ENCODE data around the gene FIG4. TPM values are rescaled to one million over a fixed set of nuclear protein-coding genes. Genes with fewer than 3 reads are reported as not detected.
A peak's percentile ranks its signal among the peaks of the same experiment; 100 is the strongest.

The FIG4 gene
- polyA plus RNA-seq, 3 donors: 27.2 to 65.3 (median 53.7) TPM

- no peaks in the 10 kb centered on the region for H4K20me1 ChIP-seq (ENCODE audit: insufficient read depth, low read length)
- 100% methylated on average over 7 of the region's 14 CpGs for WGBS (ENCODE audit: insufficient coverage)
- H3K27ac ChIP-seq (ENCODE audit: low read depth in 1 of 2, low read length in 2 of 2): no peak overlapping the region
- Mint-ChIP-seq H3K9me3 (no peaks in the 10 kb centered on the region), H3K27me3 (ENCODE audit: low read depth in 3 of 3) (peaks cover 0 to 2% (median 0%) of the 10 kb centered on the region in 3 donors), H3K4me1 (peaks cover 5% of the 10 kb centered on the region), H3K36me3 (peaks cover 56 to 57% of the 10 kb centered on the region in 2 donors), H3K27ac (no peak overlapping the region), H3K4me3 (no peak overlapping the region)
- H3K4me3 ChIP-seq (replicated peaks in 1 of 3; ENCODE audit: low read depth in 2 of 3, low read length in 3 of 3): no peak overlapping the region
- no peak for TF ChIP-seq CTCF (IDR thresholded peaks at IDR 0.05)
- no peak overlapping the region for H3K9ac ChIP-seq (ENCODE audit: insufficient read depth, low read length, poor library complexity, severe bottlenecking)
- H3K9me3 ChIP-seq (replicated peaks in 1 of 2; ENCODE audit: control insufficient read depth in 1 of 2, insufficient read depth in 1 of 2, low read length in 2 of 2): no peaks in the 10 kb centered on the region
- intact Hi-C loops (cut with micrococcal nuclease): no loop called here
- no peaks in the 10 kb centered on the region for H3K27me3 ChIP-seq (ENCODE audit: control insufficient read depth in 2 of 2, insufficient read depth in 2 of 2, low read length in 2 of 2)
- H3K79me2 ChIP-seq (ENCODE audit: insufficient read depth, low read length): no peaks in the 10 kb centered on the region
- H3K36me3 ChIP-seq (replicated peaks in 1 of 2; ENCODE audit: control insufficient read depth in 1 of 2, insufficient read depth in 2 of 2, low read length in 2 of 2): peaks cover 26 to 71% of the 10 kb centered on the region in 2 donors
- no peaks in the 10 kb centered on the region for H3K4me1 ChIP-seq (ENCODE audit: control insufficient read depth in 1 of 2, insufficient read depth in 2 of 2, low read length in 2 of 2)
- H2AFZ ChIP-seq (ENCODE audit: insufficient read depth, low read depth, low read length, poor library complexity, severe bottlenecking): no peak overlapping the region
- no peak overlapping the region for H3K4me2 ChIP-seq (replicated peaks; ENCODE audit: extremely low read depth, low read length, poor library complexity, severe bottlenecking)
- DNase-seq: no peak
Measured at GRCh38 chr6:109816452-109817374, 125.6 kb downstream of the FIG4 start.

GRCh38 chr6:109820706-109821350 is 129.7 kb downstream of the FIG4 start:
- intact Hi-C loops (cut with micrococcal nuclease): no loop called here
- no peaks in the 10 kb centered on the region for H4K20me1 ChIP-seq (ENCODE audit: insufficient read depth, low read length)
- no peaks in the 10 kb centered on the region for H3K9me3 ChIP-seq (replicated peaks in 1 of 2; ENCODE audit: control insufficient read depth in 1 of 2, insufficient read depth in 1 of 2, low read length in 2 of 2)
- Mint-ChIP-seq H3K9me3 (no peaks in the 10 kb centered on the region), H3K27me3 (ENCODE audit: low read depth in 3 of 3) (no peaks in the 10 kb centered on the region), H3K4me1 (peaks cover 7% of the 10 kb centered on the region), H3K36me3 (peaks cover 58 to 61% of the 10 kb centered on the region in 2 donors), H3K27ac (peak overlapping the region in 3 of 7 donors; percentile 17 to 36 (median 24)), H3K4me3 (no peak overlapping the region)
- no peak overlapping the region for H3K4me3 ChIP-seq (replicated peaks in 1 of 3; ENCODE audit: low read depth in 2 of 3, low read length in 3 of 3)
- DNase-seq: no peak
- peak overlapping the region in 1 of 2 donors; percentile 30 for H3K27ac ChIP-seq (ENCODE audit: low read depth in 1 of 2, low read length in 2 of 2)
- H3K36me3 ChIP-seq (replicated peaks in 1 of 2; ENCODE audit: control insufficient read depth in 1 of 2, insufficient read depth in 2 of 2, low read length in 2 of 2): peaks cover 28 to 80% of the 10 kb centered on the region in 2 donors
- H3K79me2 ChIP-seq (ENCODE audit: insufficient read depth, low read length): no peaks in the 10 kb centered on the region
- no peak for TF ChIP-seq CTCF (IDR thresholded peaks at IDR 0.05)
- 0% methylated on average over 1 of the region's 4 CpGs for WGBS (ENCODE audit: insufficient coverage)
- no peak overlapping the region for H3K9ac ChIP-seq (ENCODE audit: insufficient read depth, low read length, poor library complexity, severe bottlenecking)
- no peak overlapping the region for H3K4me2 ChIP-seq (replicated peaks; ENCODE audit: extremely low read depth, low read length, poor library complexity, severe bottlenecking)
- H3K4me1 ChIP-seq (ENCODE audit: control insufficient read depth in 1 of 2, insufficient read depth in 2 of 2, low read length in 2 of 2): no peaks in the 10 kb centered on the region
- H3K27me3 ChIP-seq (ENCODE audit: control insufficient read depth in 2 of 2, insufficient read depth in 2 of 2, low read length in 2 of 2): no peaks in the 10 kb centered on the region
- no peak overlapping the region for H2AFZ ChIP-seq (ENCODE audit: insufficient read depth, low read depth, low read length, poor library complexity, severe bottlenecking)
